Medulla oblongata (tissue), 1 donor: ENCODE data around the gene TBC1D9B.
"Not testable (repeated sequence)": the region's sequence is repeated elsewhere in the genome, so short reads cannot be mapped to it uniquely, and the experiment has no call there.

ENCODE experiments used
- DNase-seq: peaks from one replicate; pipeline ENCODE4 v3.0.0-alpha.2; 2015; ENCODE audit errors: extremely low spot score

The TBC1D9B gene

DNA sequence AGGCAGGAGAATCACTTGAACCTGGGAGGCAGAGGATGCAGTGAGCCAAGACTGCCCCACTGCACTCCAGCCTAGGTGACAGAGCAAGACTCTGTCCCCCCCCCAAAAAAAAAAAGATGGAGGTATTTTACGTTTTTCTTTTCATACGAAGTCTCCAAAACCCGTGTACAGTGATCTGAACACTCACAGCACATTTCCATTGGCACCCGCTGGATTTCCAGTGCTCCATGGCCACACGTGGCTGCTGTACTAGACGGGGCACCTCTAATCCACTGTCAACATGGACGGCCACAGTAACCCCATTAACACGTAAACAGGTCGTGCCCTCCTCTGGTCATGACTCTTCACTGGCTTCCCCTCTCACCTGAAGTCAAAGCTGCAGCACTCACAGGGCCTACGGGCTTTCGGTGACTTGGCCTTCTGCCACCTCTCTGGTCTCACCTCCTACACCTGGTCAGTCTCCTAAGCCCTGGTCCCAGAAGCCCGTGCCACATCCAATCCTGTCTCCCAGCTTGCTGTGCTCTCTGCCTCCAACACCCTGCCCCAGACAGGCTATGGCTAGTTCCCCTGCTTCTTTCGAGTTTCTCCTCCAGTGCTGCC lies 22.1 kb downstream of the TBC1D9B start:
- no peak for DNase-seq

DNA sequence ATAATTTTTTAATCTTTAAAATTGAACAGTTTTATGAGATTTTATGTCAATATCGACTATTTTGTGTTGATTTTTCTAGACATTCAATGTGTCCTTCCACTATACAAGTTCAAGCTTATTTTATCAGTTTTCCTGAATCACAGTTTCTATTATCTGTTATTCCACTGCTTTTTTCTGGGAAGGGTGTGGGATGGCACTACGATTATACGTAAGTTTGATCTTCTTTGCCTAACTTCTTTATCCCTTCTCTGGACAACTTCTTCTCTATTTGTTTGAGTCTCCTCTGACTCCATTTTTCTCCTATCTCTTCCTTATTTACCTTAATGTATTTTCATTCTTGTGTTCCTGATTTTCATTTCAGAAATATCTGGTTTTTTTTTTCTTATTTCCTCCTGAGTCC lies 24.5 kb downstream of the TBC1D9B start:
- DNase-seq = no peak

GRCh38 chr5:179882338-179882737 lies 25.4 kb downstream of the TBC1D9B start:
- no peak for DNase-seq

DNA sequence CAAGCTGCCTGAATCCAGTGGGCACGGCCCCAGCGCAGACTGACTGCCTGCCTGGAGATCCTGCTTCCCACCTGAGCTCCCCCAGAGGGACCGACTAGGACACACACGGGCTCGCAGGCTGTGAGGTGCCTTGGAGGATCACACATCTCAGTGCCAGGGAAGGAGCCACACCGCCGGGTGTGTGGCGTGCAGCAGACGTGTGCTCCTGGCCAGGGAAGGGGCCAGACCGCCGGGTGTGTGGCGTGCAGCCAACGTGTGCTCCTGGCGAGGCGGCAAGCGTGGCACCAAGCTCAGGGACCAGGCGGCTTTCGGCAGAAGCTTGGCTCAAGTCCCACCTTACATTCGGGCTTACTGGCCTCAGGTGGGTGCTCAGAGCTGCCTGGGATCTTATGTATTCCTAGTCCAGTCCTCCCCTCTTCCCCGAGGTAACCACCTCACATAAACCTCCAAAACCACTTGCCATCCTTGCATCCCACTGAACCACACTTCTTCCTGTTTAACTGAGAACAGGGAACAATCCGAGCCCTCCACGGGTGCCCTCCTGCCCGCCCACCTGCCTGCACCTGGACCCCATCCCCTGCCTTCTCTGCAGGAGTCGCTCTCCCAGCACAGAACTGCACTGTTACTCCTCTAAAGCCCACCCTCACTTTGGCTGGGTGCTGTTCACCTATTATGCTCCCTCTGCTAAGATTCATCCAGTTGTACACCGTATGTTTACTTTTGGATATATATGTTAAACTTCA lies 26.7 kb downstream of the TBC1D9B start:
- no peak for DNase-seq

GRCh38 chr5:179880066-179880650 lies 27.5 kb downstream of the TBC1D9B start:
- DNase-seq = no peak

- DNase-seq = no peak
Observed at GRCh38 chr5:179879690-179880010, 28.0 kb downstream of the TBC1D9B start.

GRCh38 chr5:179879003-179879689 lies 28.6 kb downstream of the TBC1D9B start:
- no peak for DNase-seq

- DNase-seq = no peak
Observed at GRCh38 chr5:179878222-179879002, 29.3 kb downstream of the TBC1D9B start.

- DNase-seq = peak; percentile 42
Observed at GRCh38 chr5:179876610-179876952, 31.1 kb downstream of the TBC1D9B start.

- DNase-seq = no peak
Observed at GRCh38 chr5:179875741-179876609, 31.7 kb downstream of the TBC1D9B start.

DNA sequence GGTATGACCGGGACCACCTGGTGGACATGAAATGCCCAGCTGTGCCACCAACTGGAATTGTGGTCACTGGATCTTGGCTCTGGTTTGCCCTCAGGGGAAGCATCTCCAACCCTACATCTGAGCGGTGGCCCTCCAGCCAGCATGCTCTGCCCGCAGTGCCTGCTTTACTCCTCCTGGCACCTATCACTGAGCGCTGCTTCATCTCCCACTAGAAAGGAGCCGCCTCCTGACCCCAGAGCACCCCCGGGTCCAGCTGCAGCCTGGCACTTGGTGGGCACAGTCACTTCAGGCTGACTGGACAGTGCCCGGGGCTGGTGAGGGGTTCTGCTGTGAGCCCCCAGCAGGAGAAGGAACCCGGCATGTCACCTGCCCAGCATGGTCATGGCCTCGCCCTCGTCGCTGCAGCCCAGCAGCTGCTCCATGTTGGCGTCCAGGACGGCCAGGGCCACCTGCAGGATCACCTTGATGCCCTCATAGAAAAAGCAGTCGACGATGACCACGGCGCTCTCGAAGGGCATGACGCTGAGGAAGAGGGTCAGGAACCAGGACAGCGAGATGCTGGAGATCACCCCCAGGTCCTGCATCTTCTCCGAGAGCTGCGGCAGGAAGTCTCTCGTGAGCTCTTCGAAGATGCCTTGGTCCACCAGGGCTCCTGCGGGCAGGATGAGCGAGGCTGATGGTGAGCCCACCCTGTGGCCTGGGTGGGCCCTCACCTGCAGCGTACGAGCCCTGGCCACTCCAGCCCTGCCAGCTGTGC lies 33.0 kb downstream of the TBC1D9B start:
- no peak for DNase-seq

DNA sequence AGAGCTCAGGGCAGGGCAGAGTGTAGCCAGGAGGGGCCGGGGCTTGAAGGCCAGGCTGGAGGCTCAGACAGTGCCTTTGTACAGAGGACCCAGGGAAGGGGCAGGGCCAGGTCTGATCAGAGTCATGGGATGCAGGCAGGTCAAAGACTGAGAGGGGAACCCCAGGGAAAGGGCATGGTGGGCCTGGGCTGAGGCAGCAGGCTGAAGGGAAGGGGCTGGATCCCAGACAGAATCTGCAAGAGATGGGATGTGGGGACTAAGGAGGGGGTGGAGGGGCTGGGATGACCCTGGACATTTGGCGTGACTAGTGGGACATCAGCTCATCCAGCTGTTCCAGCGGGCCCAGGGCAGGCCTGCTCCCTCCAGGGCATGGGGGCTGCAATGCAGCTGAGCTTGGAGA lies 33.6 kb downstream of the TBC1D9B start:
- DNase-seq = no peak

DNA sequence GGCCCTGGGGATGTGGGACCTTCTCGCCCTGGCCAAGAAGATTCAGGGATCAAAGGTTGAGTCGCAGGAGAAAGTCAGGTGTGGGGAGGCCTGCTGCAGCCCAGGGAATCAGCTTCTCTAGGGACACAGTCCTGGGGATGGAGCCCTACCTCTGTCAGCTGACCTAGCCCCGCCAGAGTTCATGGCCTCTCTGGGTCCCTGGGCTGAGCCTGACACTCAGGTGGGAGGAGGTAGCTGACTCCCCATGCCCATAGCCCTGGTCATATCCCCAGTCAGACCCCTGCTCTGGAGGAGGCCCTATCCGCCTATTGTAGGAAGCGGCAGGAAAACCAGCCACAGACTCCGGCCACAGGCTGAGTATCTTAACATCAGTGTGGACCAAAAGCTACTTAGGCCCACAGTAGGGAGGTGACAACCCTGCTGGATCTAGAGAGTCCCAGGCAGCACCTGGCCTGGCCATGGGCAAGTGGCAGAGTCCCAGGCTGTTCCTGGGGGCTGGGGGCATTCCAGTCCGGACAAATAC lies 34.0 kb downstream of the TBC1D9B start:
- DNase-seq = no peak

DNA sequence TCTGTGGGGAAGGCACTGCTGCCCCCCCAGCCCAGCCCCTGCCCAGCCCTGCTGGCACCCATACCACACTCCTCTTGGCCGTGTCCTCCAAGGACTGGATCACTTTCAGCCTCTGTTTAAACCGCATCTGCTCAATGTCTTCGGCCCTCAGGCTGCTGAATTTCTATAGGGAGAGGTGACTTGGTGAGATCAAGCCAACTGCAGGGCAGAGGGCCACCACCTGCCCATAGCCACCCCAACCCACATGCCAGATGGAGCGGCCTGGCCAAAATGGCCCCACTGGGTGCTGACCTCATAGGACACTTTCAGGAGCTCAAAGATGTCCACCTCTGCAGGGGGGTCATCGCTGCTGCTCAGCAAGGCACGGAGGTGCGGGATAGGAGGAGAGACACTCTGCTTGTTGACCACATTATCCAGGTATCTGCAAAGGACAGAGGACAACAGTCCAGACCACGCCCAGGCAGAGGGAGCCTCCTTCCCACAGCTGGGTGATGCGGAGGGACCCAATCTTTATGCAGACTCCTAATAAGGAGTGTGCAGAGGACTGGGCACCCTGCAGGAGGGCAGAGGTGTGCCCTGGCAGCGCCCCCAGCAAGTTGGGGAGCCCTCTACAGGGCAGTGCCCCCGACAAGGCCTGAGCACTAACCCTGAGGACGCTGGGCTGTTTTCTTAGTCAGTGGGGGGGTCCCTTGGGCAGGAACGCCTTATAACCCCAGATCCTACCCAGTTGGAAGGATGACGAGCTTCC lies 34.7 kb downstream of the TBC1D9B start:
- DNase-seq = no peak

DNA sequence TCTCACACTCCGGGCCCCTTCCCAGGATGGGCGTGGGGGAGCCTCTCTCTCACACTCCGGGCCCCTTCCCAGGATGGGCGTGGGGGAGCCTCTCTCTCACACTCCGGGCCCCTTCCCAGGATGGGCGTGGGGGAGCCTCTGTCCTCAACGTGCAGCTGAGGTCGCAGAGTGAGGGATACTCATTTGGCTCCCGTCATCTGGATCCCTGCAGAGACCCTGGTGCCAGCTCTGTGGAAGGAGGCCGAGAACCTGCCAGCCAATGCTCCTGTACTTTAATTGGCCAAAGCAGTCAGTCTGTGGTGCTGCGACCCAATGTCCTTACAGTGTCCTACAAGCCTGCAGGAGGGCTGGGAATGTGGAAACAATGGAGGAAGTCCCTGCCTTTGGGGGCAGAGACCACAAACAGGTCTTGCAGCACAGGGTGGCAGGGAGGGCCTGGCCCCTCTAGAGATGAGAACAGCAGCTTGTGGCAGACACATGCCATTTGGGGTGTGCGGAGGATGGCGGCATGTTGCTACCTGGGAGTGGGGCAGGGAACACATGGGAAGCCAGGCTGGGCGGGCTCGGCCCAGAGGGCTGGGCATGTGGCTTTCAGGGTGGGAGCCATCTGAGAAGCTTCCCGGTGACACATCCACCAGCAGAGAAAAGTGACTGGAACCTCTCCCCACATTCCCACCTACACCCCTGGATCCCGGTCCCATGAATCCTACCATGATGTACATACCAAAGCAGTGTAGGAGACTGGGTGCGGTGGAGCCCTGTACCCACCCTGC lies 35.5 kb downstream of the TBC1D9B start:
- no peak for DNase-seq

DNA sequence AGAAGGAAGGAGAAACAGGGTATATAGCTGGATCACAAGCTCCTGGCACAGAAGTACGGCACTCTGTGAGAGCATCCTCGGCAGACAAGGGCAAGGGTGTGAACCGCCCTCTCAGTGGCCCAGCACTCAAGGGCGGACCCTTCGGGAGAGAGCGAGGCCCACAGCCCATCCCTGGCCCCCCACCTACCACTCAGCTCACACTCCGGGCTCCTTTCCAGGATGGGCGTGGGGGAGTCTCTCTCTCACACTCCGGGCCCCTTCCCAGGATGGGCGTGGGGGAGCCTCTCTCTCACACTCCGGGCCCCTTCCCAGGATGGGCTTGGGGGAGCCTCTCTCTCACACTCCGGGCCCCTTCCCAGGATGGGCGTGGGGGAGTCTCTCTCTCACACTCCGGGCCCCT lies 36.2 kb downstream of the TBC1D9B start:
- not testable (repeated sequence) for DNase-seq

- DNase-seq = no peak
Observed at GRCh38 chr5:179870952-179871351, 36.7 kb downstream of the TBC1D9B start.

DNA sequence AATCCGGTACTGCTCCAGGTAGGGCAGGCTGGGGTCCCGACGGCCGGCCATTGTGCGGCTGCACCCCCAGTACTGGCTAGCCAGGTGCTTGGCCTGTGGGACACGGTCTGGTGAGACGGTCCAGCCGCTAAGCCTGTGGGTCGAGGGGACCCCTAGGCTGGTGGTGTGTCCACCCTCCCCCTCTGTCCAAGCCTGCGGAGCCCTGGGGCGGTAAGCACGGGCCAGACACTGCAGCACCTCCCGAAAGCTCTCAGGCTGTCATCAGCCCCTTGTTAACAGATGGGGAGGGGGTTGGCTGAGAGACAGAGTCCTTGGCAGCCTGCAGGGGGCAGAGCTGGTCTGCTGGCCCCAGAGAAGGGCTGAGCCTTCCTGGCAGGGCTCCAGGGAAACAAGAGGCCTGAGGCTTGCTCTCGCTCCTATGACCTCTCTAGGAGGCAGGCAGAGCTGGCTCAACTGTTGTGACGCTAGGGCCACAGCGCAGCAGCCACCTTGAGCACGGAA lies 37.2 kb downstream of the TBC1D9B start:
- peak; percentile 65 for DNase-seq
